Epithelial cell of proximal tubule (primary cell): ENCODE data around the gene C10orf67. TPM values are rescaled to one million over a fixed set of nuclear protein-coding genes. Genes with fewer than 3 reads are reported as not detected.

ENCODE experiments used
- DNase-seq: peaks from one replicate; pipeline ENCODE4 v3.0.0-alpha.2; 2011; ENCODE audit warnings: low read depth
- H3K4me3 ChIP-seq: 2 replicates; pipeline ENCODE4 v1.5.1; 2011; ENCODE audit warnings: low read depth, mild to moderate bottlenecking, low read length
- CTCF ChIP-seq: conservative IDR thresholded peaks from 2 replicates; pipeline ENCODE4 v1.5.1; 2012; ENCODE audit warnings: low read depth, mild to moderate bottlenecking, low read length
- total RNA-seq: library from RNA; depleted of rRNA; stranded (reverse); fragments of >200 nt; gene quantifications from 2 replicates; pipeline ENCODE4 v1.2.3, GENCODE V29; 2015

The C10orf67 gene
- total RNA-seq, 1 donor from 2014 or later, result 0.40 TPM

- H3K4me3 ChIP-seq, result no peak overlapping the region
- TF ChIP-seq CTCF, result no peak
- DNase-seq, result no peak
Observed at GRCh38 chr10:23202779-23203178, 141.8 kb downstream of the C10orf67 start.

- no peak overlapping the region for H3K4me3 ChIP-seq
- no peak for DNase-seq
- TF ChIP-seq CTCF, result no peak
Observed at GRCh38 chr10:23201837-23202236, 142.8 kb downstream of the C10orf67 start.

GRCh38 chr10:23200997-23201652 lies 143.5 kb downstream of the C10orf67 start:
- no peak for TF ChIP-seq CTCF
- DNase-seq, result no peak
- no peak overlapping the region for H3K4me3 ChIP-seq

GRCh38 chr10:23200586-23200985 lies 144.0 kb downstream of the C10orf67 start:
- TF ChIP-seq CTCF, result no peak
- DNase-seq, result no peak
- no peak overlapping the region for H3K4me3 ChIP-seq

GRCh38 chr10:23199768-23200511 lies 144.7 kb downstream of the C10orf67 start:
- no peak overlapping the region for H3K4me3 ChIP-seq
- DNase-seq, result no peak
- TF ChIP-seq CTCF, result no peak

GRCh38 chr10:23198940-23199767 lies 145.4 kb downstream of the C10orf67 start:
- H3K4me3 ChIP-seq, result no peak overlapping the region
- DNase-seq, result no peak
- TF ChIP-seq CTCF, result no peak
